ENCODE measurements around the gene PROSER1.
"Not testable (repeated sequence)": the region's sequence is repeated elsewhere in the genome, so short reads cannot be mapped to it uniquely, and the experiment has no call there.

The PROSER1 gene

DNA sequence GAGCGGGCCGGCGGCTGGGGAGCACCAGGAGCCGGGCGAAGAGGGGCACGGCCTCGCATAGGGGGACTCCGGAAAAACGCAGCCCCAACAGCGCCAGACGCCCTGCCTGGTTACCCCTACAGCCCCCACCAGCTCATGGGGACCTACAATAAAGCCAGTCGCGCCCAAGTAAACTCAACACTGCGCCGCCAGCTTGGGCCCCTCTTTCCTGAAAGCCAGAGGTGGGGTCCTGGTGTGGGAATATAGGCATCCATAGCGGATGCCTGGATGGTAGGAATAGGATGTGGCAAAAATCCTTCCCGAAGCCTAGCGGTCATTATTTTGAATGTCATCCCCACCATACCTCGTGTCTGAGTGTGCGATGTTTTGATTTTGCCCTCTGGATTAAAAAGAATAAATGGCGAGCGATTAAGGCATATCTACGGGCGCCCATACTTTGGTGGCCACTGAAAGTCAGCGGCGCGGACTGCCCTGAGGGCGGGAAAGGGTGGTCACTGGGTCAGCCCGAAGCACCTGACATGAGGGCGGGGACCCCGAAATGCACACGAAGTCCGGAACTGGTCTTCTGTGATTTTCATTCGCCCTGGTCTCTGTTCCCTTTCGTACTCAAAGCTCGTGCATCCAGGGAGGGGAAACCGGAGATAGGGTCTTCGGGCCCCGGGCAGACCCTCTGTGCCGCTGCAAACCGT lies at the start of gene PROSER1, which contains the start of gene NHLRC3:
Gene PROSER1 (minus strand): TSS at position 210 of the 689 bp plus-strand sequence. CDS start 847 bp downstream, outside the sequence.
Gene NHLRC3 (plus strand): TSS at position 577 of the 689 bp plus-strand sequence. CDS start 184 bp downstream, outside the sequence.
- peak; percentile 100 for DNase-seq

DNA sequence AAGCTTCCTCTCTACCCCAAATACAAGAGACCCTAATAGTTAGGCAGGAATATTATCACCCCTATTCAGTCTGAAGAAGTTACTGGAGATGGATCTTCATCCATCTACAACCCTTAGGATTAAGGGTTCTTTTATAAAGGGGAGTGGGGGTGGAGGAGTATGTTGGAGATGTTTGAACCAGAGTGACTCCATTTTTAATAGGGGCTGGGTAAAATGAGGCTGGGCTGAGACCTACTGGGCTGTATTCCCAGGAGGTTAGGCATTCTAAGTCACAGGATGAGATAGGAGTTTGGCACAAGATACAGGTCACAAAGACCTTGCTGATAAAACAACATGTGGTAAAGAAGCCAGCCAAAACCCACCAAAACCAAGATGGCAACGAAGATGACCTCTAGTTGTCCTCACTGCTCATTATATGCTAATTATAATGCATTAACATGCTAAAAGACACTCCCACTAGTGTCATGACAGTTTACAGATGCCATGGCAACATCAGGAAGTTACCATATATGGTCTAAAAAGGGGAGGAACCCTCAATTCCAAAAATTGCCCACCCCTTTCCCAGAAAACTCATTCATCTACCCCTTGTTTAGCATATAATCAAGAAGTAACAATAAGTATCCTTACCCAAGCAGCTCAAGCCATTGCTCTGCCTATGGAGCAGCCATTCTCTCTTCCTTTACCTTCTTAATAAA lies 48.5 kb upstream of the PROSER1 start:
- not testable (repeated sequence) for DNase-seq

DNA sequence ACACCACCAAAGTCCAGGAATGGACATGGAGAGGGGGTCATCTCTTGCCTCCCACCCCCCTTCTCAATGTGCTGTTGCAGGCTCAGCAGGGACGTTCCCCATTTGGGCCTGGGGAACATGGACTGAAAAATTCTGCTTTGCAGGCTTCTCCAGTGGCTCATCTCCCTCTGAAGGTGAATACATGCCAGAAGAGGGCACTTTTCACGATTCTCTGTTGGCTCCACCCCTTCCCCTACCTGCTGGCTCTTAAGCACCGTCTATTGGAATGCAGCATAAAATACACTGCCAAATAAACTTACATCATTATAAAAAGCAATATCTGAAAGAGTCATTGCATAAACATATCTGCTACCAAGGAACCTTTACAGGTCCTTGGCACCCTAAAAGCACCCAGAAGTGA lies 36.1 kb upstream of the PROSER1 start:
- no peak for DNase-seq

DNA sequence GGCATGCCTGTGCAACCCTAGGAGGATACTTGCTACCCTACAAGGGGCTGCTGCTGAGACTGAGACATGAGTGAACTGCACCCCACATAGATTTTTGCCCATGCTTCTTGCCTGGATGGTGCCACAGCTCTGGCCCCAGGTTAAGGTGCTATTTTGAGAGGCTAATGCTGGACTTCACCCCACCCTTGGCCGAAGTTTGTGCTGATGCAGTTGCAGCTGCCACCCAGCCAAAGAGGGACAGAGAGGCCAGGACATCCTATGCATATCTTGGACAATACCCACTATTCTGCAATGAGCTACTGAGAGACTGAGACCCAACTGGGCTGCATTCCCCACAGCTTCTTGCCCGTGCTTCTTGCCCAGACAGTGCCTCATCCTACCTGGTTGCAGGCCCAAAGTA lies 35.0 kb upstream of the PROSER1 start:
- DNase-seq = no peak

DNA sequence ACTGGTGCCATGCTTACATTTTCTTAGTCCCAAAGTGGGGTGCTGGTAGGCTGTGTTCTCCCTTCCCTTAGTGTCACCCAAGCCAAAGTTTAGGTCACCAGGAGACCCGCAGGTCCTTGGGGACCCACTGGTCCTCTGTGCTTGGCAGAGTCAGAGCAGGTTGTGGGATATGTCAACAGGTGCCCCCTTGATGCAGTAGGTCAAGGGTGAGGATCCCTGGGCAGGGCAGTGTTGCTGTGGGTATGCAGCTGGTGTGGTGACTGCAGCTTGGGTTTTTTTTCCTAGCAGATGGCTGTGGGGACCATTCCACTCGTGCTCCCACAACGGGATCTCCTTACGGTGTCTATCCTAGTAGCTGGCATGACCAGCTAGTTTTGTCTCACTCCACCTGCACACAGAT lies 24.1 kb upstream of the PROSER1 start:
- DNase-seq = no peak

DNA sequence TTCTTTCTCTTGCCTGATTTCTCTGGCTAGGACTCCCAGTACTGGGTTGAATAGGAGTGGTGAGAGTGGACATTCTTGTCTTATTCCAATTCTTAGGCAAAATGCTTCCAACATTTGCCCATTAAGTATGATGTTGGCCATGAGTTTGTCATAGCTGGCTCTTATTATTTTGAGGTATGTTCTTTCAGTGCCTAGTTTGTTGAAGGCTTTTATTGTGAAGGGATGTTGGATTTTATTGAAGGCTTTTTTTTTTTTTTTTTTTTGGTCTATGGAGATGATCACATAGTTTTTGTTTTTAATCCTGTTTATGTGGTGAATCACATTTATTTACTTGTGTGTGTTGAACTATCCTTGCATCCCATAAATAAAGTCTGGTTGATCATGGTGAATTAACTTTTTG lies 20.2 kb upstream of the PROSER1 start:
- DNase-seq = no peak

DNA sequence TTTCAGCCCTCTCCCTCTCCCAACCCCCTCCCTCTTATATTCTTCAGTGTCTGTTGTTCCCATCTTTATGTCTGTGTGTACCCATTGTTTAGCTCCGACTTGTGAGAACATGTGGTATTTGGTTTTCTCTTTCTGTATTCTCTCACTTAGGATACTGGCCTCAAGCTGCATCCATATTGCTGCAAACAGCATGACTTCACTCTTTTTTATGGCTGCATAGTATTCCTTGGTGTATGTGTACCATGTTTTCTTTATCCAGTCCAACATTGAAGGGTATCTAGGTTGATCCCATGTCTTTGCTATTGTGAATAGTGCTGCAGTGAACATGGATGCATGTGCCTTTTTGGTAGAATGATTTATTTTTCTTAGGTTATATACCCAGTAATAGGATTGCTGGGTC lies 18.1 kb upstream of the PROSER1 start:
- no peak for DNase-seq

DNA sequence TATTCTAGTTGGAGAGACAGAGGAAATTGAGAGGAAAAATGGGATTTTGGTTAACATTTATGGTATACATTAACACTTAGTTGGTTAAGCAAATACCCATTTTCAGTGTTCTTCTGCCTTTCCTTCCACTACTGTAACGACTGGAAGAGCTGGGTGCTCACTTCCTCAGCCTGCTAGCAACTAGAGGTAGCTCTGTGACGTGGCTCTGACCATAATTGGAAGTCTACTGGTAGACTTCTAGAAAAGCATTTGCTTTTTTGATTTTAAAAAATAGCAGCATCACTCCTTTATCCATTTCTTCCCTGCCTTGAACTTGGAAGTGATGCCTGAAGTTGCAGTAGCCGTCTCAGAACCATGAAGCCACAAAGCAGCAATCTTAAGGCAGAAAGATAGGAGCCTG lies 16.2 kb upstream of the PROSER1 start:
- no peak for DNase-seq

DNA sequence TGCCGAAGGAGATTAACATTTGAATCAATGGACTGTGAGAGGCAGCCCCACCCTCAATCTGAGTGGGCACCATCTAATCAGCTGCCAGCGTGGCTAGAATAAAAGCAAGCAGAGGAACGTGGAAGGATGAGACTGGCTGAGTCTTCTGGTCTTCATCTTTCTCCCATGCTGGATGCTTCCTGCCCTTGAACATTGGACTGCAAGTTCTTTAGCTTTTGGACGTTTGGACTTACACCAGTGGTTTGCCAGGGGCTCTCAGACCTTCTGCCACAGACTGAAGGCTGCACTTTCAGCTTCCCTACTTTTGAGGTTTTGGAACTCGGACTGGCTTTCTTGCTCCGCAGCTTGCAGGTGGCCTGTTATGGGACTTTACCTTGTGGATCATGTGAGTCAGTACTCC lies 15.1 kb upstream of the PROSER1 start:
- DNase-seq = no peak

DNA sequence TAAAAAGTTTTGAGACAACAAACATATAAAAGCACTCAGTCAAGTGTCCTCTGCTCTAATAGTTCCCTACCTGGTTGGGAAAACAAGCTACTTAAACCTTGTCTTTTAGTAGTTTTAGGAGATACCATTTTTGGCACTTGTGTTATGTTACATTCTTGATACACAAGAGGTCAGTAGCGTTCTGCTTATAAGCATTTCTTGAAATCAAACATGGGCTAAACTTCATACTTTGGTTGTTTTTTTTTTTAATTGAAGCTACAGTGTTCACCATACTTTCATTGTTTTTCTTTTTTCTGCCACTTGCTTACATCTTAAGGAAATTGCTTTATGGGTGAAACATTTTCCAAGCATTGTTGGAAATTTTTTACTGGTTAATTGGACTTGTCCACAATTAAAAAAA lies 13.3 kb upstream of the PROSER1 start:
- DNase-seq = no peak

DNA sequence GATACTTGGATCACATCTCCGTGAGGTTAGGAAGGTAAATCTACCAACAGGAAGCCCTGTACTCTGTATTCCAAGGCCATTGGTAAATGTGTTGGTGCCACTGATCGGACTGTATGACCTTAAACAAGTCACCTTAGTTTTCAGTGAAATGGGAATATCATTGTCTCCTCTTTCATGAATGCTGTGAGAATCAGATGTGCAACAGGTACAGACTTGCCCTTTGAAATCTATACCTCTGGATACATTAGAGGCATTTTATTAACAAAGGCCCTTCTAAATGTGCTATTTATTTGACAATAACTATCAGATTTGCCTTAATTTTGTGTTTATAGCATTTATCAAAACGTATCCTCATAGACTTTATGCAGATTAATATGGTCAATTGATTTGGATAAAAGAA lies 11.4 kb upstream of the PROSER1 start:
- no peak for DNase-seq

DNA sequence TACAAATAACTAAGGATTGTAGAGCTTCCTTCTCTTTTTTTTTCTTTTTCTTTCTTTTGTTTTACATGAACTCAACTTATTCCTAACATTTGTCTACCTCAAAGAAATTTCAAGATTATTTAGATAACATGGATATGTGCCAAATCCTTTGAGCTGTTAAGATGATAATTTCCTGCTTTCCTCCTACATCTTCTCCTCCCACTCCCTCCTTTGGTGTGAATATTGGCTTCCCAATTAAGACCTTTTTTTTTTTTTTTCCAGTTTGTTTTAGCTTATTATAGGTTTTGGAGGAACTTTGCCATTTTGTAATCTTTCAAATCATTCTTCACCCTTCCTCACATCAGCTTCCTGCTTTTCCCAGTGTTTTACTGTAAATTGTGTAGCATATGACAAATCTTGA lies 10.9 kb upstream of the PROSER1 start:
- DNase-seq = no peak

DNA sequence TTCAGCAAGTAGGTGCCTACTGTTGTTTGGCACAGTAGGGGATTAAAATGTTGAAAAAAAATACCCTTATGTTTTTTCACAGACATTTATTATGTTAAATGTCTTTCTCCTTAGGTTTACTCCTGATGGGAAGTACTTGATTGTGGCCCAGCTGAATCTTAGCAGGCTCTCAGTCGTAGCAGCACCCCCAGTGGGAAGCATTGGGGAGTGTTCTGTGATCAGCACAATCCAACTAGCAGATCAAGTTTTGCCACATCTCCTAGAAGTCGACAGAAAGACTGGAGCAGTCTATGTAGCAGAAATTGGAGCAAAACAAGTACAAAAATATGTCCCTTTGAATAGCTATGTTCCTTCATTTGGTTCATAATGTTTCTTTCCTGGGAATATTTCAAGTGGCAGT lies 9.7 kb upstream of the PROSER1 start:
- DNase-seq = no peak

DNA sequence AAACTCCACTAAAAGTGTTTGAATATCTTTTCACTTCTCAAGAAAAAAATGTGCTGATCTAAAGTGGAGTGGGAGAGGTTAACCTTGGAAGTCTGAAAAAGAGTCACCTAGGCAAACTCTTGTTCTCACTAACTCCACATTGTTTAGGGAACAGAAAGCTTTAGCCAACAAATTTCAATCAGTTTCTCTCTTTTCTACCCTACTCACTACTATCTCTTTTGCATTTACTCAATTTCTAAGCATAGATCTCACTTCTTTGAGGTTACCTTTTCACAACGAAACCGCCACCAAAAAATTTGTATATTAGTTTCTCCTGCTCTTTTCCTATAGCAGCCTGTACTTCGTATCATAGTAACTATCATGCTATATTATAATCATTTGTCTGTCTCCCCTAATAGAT lies 6.6 kb upstream of the PROSER1 start:
- DNase-seq = no peak

DNA sequence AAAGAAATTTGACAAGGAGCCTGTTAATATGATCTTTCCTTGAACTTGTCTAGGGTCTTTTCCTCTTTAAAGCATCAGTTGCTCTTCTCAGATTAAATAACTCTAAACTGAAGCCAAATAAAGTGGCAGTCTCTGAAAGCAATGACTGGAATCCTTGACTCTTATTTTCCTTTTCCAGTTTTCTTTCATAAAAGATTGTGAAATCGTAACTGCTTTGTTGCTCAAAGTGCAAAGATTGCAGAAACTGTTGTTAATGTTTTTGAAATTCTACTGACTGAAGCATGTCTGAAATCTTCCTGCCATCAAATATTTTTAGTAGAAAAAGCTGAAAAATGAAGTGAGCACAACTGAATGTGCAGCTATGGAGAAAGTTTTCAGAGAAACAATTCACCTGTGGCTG lies 2.3 kb upstream of the PROSER1 start:
- no peak for DNase-seq

DNA sequence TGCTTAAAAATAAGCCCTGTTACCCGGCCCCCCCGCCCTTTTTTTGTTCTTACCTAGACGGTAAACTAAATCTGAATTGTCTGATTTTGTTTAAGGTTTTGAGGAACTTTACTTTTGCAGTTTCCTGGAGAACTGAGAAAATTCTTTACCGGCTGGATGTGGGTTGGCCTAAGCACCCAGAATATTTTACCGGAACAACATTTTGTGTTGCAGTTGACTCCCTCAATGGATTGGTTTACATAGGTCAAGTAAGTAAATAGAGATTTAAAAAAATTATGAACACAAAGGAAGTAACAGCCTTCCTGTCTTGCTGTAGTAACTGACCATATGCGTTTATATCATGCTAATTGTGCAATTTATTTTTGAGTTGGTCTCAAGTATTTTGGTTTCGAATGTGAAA lies 1.2 kb upstream of the PROSER1 start:
- DNase-seq = no peak

DNA sequence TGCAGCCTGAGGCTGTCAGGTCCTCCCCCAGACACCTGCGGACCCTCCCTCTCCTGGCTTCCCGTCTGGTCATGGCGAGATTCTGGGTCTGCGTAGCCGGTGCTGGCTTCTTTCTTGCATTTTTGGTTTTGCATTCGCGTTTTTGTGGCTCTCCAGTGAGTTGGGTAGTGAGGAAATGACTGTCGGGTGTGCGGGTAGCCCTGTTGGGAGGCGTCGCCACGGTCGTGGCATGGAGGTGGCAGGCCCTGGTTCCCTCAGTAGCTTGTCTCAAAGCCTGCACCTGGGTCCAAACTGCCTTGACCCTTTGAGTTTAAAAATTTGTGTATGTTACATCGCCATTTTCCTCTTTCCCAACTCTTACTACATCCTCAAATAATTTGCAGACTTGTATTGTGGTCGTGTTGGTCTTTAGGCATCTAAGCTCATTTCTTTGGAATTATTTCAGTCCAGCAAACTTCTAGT lies 711 bp upstream of the PROSER1 start:
- DNase-seq = no peak

DNA sequence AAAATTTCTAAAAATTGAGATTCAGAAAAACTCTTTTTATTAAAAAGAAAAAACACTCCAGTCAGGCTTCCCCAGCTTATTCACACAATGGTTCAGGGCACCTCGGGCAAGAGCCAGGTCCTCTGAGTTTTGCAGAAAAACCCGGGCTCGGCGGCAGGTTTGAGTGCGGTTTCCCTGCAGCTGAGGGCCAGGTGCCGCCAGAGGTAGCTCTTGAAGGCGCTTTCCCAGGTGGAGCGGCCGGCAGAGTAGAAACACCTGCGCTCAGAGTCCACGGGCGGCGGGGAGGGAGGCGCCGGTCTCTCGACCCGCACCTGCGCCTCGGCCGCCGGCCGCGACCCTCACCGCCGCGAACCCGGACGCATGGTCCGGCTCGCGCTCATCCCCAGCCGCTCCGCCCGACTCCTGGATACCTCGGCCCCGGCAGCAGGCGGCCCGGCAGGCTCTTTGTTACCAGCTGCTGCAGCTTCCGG lies 444 bp downstream of the PROSER1 start:
- DNase-seq = no peak

DNA sequence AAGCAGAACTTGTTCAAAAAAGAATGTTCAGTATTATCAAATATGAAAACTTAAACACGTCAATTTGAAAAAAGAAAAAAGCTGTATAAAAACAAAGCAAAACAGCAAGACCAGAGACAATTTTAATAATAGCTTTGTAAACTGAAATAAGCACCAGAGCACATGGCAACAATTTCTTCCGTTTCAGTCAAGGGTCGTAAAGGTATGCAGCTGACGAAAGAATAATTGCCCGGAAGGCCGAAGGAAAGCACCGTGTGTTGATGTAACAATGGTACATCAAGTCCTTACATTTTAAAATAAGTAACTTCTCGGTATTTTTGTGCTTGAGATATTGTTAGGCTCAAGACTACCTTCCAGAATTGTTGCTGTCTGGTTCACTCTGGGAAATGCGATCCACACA lies 1.7 kb downstream of the PROSER1 start:
- DNase-seq = no peak

DNA sequence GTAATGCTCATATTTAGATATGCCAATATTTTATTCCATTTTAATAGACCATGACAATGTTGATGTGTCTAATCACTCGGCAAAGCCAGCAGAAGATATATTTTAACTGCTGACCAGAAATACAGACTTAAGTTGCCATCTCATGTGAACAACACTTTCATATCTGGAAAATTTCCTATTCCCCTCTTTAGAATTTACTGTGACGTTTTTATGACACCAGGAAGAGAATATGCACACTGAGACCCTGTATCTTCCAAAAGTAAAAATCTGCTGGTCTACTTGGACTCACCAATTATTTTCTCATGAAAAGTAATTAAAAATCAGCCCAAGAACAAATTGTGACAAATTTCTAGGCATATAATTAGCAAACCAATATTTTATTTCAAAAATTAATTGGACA lies 2.1 kb downstream of the PROSER1 start:
- DNase-seq = no peak

DNA sequence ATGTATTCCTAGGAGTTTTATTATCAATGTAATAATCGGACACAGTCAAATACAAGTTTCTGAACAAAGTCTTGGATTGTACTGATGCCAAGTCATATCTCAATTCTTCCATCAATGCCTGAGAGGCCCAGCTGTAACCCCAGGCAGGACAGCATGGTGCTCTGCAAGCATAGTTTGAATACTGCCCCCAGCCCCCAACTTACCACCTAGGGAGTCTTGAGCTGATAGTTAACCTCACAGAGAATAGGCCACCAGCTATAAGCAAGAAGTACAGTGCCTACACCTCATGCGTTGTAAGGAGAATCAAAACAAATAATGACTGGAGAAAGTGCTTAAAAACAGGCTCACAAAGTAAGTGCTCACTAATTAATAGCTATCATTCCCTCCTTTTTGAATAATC lies 2.7 kb downstream of the PROSER1 start:
- DNase-seq = no peak

DNA sequence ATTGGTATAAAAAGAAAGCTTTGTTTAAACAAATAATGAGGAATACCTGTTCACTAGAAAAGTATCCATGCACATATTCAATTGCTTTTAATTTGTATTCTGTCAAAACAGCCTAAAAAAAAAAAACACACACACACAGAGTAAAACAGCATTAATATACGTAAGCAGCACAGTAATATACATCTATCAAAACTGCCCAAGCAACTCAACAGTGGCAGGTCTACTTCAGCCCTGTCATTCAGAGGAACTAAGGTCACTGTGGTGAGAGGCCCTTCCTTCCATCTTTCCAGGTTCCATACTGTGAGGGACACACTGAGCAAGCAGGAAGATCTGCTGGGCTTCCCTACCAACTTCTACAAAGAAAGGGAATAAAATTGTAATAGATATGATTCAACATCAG lies 3.8 kb downstream of the PROSER1 start:
- DNase-seq = no peak

DNA sequence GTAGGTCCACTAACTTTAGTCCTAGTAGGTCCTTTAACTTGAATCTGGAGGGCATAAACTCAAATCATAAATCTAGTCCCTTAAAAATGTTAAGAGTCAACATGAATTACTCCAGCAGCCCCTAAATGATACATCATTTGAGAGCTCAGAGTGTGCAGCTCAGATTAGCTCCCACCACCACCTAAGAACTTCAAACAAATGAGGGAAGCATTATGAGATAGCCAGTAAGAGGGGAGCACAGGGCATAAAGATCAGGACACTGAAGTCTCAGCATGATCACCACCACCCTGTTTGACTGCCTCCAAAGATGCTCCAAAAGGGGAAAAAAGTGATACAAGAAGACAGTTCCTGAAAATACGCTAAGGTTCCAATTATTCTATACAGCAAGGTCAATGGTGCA lies 5.7 kb downstream of the PROSER1 start:
- no peak for DNase-seq

DNA sequence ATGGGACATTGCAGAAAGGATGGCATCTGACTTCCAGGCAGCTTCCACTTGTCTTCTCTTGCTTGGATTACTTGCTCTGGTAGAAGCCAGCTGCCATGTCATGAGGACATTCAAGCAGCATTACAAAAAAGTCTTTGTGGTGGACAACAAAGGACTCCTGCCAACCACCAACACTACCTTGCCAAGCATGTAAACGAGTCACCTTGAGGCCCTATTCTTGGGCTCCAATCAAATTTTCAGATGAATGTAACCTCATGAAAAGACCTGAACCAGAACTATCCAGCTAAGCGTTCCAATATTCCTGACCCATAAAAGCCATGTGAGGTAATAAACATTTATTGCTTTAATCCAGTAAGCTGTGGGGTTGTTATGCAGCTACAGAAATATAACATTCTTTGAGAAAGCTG lies 12.5 kb downstream of the PROSER1 start:
- no peak for DNase-seq

DNA sequence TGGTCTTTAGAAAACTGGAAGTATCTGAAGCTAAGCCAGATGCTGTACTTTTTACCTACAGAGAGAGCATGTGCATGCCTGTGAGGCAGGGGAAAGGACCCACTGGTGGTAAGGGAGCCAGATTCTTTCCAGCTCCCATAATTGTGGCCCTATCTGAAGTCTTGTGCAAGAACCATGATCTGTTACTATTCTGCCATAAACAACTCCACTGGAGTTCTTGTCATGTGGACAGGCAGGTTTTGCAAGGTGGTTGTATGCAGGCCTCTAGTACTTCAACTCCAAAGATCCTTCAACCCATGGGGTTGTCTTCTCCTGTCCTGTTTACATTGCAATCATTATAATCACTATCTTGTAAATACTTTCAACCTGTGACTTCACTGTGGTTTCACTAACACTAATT lies 14.1 kb downstream of the PROSER1 start:
- no peak for DNase-seq

Measured in retina (tissue), 1 donor.